ENCODE measurements around the gene SERPINE3. TPM values are rescaled to one million over a fixed set of nuclear protein-coding genes. Genes with fewer than 3 reads are reported as not detected.

The SERPINE3 gene
- total RNA-seq, result 0.41 TPM

- FAIRE-seq (no peak), DNase-seq (ENCODE audit: low spot score in 2 of 2) (no peak)
Observed at GRCh38 chr13:51339354-51339753, at the start of gene SERPINE3. Gene SERPINE3, plus strand, starts transcription at chr13:51339691. Its CDS starts 1,401 bp downstream, at chr13:51341092.

- DNase-seq (ENCODE audit: low spot score in 2 of 2) (no peak), FAIRE-seq (no peak)
Observed at GRCh38 chr13:51291341-51291740, 48.1 kb upstream of the SERPINE3 start.

DNA sequence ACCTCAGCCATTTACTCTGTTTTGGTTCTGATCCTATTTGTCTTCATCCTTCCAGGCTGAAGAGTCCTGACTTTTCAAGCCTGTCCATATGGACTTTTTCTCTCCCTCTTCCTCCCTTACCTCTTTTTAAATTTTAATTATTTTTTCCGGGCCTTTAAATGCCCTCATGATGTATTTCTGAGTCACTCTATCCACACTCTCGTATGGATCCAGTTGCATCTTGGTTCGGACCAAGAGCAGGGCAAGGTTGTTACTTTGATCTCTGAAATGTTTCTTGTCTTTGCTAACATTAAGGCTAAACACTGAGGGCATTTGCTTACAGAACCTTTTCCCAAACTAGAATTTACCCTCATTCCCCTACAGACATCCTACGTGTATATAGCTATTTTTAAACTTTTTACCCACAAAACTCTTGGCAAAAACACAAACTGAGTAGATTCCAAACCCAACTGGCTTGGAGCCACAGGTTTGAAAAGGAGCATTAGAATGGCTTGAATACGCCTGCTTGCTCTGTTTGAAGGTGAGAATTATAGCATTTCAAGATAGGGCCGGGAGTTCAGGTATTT, 47.4 kb upstream of the SERPINE3 start:
- FAIRE-seq (no peak), DNase-seq (ENCODE audit: low spot score in 2 of 2) (no peak)

- FAIRE-seq (no peak), DNase-seq (ENCODE audit: low spot score in 2 of 2) (no peak)
Observed at GRCh38 chr13:51297556-51297955, 41.9 kb upstream of the SERPINE3 start.

- DNase-seq (ENCODE audit: low spot score in 2 of 2) (no peak), FAIRE-seq (no peak)
Observed at GRCh38 chr13:51298812-51299211, 40.7 kb upstream of the SERPINE3 start.

DNA sequence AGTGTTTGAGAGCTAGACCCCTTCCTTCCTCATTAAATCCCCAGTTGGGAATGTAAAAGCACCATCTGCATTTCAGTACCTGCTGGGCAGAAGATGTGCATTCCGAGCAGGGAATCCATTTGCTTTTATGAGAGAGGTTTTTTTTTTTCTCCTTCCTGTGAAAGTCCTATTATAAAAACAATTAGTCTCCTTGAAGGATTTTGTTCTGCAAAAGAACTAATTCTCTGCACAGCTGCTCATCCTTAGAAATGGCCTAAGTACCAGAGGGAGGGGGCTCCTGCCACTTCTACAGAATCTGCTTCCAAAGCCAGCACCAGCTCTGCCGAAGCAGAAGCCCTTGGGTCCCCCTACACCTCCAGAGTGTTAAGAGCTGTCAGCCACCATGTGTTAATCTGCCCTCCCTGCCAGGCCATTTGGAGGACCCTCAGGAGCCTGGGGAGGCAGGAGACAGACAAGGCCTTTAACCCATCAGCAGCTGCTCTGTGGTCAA, 36.4 kb upstream of the SERPINE3 start:
- FAIRE-seq (no peak), DNase-seq (ENCODE audit: low spot score in 2 of 2) (no peak)

- FAIRE-seq (no peak), DNase-seq (ENCODE audit: low spot score in 2 of 2) (no peak)
Observed at GRCh38 chr13:51303882-51304281, 35.6 kb upstream of the SERPINE3 start.

- no peak for DNase-seq (ENCODE audit: low spot score in 2 of 2)
- no peak for FAIRE-seq
Observed at GRCh38 chr13:51305271-51305967, 34.1 kb upstream of the SERPINE3 start.

GRCh38 chr13:51308781-51309180, 30.7 kb upstream of the SERPINE3 start:
- FAIRE-seq, result no peak
- no peak for DNase-seq (ENCODE audit: low spot score in 2 of 2)

DNA sequence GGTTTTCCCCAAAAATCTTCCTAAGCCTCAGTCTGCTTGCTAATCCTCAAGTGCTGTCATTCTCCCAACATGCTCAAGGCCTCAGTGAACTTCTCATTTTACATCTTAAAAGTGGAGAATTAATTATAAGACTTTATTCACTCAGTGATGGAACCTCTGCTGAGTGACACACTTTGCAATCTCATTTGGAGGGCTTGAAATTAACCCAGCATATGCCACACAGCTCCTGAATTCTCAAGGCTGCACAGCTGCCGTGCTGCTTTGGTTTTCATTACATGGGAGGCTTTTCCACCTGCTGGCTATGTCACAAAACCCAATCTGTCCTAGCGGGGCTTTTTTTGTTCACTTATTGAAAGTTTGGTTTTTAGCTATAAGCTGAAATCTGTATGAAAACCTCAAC, 28.3 kb upstream of the SERPINE3 start:
- FAIRE-seq, result no peak
- DNase-seq (ENCODE audit: low spot score in 2 of 2), result no peak

DNA sequence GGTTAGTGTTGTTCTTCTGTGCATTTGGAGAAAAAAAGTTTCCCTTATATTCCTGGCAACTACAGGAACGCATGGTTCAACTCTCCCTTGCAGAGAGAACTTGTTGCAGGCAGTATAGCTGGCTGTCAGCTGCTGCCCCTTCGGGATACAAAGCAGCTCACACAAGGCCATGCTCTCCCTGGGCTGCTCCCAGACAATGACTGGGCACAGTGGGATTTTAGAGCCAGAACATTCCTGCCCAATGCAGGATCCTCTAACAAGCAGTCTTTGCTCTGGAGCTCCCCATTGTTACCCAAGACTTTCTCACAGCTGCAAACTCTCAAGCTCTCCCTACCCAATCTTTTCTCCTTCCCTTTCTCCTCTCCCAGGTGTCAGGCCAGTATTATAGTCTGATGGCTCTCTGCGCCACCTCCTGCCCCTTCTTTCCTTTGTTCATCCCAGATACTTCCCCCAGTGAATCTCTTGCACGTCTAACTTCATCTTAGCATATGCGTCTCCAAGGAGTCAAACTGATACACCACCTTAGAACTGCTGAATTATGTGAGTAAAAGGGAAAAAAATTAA, 27.5 kb upstream of the SERPINE3 start:
- FAIRE-seq, result no peak
- no peak for DNase-seq (ENCODE audit: low spot score in 2 of 2)

DNA sequence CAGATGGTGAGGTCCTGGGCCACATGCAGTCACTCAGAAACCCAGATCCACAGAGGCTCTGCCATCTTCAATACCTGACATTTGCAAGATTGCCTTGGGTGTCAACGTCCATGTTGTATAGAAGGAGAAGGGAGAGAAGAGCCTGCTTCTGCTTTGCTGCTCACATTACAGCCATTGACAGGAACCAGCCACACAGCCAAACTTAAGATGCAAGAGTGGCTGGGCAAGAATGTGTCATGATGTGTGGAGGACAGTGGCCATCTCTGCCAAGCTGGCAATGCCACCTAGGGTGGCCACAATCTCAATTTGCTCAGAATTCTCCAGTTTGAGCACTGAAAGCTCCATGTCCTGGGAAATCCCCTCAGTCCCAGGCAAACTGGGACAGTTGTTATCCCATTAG, 25.9 kb upstream of the SERPINE3 start:
- no peak for FAIRE-seq
- no peak for DNase-seq (ENCODE audit: low spot score in 2 of 2)

DNA sequence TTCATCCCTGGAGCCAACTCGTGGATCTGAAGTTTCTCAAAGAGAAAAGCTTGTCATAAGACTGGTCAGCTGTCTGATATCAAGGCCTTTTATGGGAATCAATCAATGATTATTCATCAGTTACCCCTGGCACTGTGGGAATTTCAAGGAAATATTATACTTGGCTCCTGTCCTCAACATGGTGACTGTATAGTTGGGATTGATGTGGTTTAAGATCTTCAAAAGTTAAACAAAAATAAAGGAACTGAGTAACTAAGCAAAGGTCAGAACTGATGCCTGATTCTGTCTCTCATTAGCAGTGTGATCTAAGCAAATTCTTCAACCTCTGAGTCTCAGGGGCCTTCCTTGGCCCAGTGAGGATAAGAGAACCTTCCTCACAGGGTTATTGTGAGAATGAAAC, 22.2 kb upstream of the SERPINE3 start:
- no peak for FAIRE-seq
- DNase-seq (ENCODE audit: low spot score in 2 of 2), result no peak

- DNase-seq (ENCODE audit: low spot score in 2 of 2) (no peak), FAIRE-seq (no peak)
Observed at GRCh38 chr13:51318015-51318414, 21.5 kb upstream of the SERPINE3 start.

DNA sequence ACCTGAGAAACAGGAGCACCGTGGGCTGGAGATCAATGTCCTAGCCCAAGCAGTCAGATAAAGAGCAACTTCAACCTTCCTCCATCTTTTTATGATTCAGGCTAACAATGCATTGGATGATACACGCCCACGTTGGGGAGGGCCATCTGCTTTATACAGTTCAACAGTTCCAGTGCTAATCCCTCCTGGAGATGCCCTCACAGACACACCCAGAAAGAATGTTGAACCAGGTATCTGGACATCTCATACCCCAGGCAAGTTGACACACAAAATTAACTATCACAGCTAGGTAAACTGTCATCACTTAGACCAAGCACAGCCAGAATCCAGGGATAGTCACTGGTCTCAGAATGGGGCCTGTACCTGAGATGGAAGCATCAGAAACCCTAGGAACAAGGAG, 20.6 kb upstream of the SERPINE3 start:
- no peak for FAIRE-seq
- no peak for DNase-seq (ENCODE audit: low spot score in 2 of 2)

DNA sequence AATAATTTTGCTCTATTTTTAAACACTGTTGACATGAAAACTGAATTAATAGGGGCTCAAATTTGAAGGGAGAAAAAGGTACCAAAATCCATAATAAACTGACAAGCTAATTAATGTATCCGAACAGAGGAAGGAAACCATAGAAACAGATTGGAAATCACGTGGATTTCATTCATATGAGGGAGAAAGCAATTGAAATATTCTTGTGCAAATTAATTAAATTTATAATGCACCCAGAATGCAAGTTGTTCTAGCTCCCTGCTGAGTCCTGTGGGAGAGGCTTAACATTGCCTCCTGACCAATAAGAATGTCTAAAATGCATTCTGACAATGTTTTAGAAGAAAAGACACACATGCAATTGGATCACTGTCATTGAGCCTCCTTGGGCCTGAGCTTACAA, 17.7 kb upstream of the SERPINE3 start:
- DNase-seq (ENCODE audit: low spot score in 2 of 2), result no peak
- no peak for FAIRE-seq

GRCh38 chr13:51322826-51323225, 16.7 kb upstream of the SERPINE3 start:
- DNase-seq (ENCODE audit: low spot score in 2 of 2) (no peak), FAIRE-seq (no peak)

DNA sequence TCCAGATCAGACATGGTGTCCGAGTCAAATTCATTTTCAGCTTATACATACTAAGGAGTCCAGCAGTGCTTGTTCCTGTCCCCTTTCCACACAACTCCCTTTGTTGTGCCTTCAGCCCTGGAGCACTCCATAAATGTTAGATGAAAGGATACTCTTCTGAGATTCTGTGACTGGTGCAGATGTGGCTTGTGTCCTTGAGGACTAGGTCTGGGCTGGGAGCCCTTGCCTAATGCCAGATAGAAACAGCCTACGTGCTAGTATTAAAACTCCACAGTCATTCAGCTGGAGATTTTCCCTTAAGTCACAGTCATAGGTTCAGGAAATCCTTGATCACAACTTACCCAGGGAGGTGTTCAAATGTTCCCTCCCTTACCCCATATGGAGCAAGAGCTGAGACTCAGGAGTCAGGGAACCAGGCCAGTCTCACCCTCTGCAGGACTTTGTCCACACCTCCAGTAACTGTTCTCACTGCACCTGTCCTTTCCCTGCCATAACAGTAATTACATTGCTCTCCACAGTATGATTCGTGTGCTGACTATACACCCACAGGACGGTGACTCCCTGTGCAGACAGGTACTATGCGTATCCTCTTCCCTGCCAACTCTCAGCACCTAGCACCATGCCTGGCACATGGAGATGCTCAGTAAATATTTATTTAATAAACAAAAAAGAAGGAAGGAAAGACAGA, 15.5 kb upstream of the SERPINE3 start:
- no peak for DNase-seq (ENCODE audit: low spot score in 2 of 2)
- no peak for FAIRE-seq

DNA sequence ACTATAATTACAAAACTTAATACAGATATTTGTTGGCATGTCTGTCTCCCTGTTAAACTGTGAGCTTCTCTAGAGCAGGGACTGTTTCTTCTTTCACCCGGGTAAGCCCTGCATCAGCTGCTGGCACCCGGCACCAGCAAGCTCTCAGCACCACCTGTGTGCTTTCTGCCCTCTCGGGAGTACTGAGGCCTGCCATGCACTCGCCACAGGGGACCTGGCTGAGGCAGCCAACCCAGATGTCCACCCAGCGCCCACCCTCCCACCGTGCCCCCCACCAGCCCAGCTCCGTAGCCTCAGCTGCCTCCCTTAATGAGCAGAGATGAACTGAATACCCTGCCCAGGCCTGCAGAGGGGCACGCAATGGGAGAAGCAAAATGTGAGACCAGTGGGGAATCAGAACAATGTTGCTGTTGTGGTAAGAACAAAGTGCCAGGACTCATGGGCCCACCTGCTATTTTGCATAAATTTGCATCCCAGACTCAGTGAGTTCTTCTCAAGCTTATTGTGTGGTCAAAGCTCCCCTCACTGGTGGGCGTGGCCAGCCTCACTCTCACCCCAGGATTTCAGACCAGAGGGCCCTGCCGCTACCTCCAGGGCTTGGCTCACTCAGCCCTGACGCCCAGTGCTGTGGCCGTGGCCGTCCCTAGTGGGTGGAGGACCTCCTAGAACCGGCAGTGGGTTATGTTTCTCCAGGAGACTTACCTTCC, 14.6 kb upstream of the SERPINE3 start:
- no peak for DNase-seq (ENCODE audit: low spot score in 2 of 2)
- FAIRE-seq, result no peak

DNA sequence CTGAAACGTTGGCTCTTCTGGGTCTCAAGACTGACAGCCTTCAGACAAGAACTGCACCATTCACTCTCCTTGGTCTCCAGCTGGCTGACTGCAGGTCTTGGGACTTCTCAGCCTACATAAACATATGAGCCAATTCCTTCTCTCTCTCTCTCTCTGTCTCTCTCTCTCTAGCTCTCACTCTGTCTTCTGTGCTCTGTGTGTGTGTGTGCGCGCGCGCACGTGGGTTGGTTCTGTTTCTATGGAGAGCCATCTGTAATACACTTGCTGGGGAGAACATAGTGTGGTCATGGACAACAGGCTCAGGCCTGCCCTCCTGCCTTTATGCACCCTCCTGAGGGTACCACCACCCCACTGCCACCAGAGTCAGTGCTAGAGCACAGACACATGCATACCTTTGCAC, 13.7 kb upstream of the SERPINE3 start:
- FAIRE-seq, result no peak
- no peak for DNase-seq (ENCODE audit: low spot score in 2 of 2)

GRCh38 chr13:51326777-51327176, 12.7 kb upstream of the SERPINE3 start:
- DNase-seq (ENCODE audit: low spot score in 2 of 2) (no peak), FAIRE-seq (no peak)

Measured in frontal cortex (tissue), 4 donors.